Smooth muscle cell of bladder (primary cell): ENCODE data around the gene CDK5R2. TPM values are rescaled to one million over a fixed set of nuclear protein-coding genes. Genes with fewer than 3 reads are reported as not detected.

Experiments
- total RNA-seq: library from RNA; depleted of rRNA; stranded (reverse); fragments of >200 nt; gene quantifications from 2 replicates; pipeline ENCODE4 v1.2.3, GENCODE V29; 2014

The CDK5R2 gene
- total RNA-seq, result under 0.01 TPM in 1 of 2 replicates, not detected in the other

DNA sequence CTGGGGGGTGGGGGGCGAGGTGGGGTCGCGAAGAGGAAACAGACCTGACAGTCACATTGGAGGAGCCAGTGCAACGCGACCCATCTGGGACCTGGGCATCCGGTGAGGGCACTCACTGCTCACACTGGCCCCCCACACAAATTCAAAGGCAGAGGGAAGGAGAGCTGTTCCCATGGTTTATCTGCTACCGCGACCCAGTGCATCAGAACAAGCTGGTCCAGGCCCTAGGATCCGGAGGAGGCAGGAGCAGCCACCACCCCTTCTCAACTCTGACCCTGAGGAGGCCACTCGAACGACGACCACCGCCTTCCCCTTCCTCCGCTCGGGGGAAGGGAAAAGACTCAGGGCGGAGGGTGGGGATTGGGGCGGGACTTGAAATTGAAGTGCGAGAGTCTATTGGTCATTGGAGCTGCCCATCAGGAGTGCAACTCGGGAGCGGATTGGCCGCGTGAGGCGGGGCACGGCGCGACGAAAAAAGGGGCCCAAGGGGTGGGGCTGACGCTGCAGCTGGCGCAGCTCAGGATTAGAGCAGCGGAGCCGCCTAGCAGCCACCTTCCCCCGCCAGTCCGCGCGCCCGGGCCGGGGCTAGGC is at the start of gene CDK5R2:
Gene CDK5R2, plus strand, starts transcription at position 526 of the 591 bp plus-strand sequence. CDS start 155 bp downstream, outside the sequence.

DNA sequence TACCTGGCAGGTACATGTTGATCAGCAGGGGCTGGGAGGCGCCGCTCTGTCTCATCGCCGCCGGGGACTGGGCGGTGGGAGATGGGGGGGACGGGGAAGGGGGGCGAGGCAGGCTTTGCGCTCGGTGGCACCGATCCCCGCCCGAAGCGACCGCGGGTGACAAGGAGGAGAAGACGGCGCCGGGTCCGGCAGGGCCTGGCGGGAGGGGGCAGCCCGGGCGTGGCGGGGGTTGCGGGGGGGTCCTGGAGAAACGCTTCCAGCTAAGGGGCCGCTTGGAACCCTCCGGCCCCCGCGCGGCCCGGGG is 25.5 kb downstream of the CDK5R2 start, which contains the start of gene FEV:
Gene FEV, minus strand, starts transcription at position 164 of the 304 bp plus-strand sequence. Its CDS starts 109 bp downstream, at position 55.

DNA sequence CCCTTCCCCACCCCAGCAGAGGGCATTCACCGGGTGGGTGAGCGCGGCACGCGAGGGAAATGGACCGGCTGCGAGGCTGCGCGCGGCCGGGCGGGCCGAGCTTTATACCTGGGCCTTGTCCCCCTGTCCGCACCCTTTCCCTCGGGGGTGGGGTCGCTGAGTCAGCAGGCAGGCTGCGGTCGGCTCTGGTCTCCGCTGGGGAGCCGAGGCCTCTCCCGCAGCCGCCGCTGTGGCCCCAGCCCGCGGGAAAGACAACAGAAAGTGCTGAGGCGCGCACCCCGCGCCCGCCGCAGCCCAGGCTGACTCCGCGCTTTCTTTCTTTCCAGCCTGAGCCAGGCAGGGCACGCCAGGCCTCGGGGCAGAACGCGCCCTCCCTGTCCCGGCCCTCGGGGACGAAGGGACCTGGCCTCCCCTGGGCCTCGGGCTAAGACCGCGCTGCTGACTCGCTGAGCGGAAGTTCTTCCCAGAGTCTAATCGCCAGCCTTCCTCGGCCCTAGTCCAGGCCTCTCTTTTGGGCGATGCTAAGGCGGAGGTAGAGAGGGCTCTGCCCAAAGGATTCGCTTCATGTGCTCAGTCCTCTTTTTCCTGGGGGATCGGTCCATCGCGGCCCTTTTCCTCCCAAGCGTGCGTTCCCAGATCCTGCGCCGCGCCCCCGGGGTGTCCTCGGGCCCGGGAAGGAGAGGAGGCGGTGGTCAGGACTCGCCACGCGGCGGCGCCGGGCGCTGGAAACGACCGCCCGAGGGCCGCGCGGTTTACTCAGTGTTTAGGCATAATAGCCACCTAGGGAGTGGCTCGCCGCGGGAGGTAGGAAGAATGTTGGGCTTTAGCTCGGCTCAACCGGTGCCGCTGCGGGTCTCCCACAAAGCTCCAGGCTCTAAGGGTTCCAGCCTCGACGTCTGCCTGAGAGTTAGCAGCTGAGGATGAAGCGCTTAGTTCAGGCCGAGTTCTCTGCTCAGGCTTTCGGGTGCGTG is 34.2 kb downstream of the CDK5R2 start, which contains the start of gene CRYBA2:
Gene CRYBA2, minus strand, starts transcription at position 78 of the 971 bp plus-strand sequence. CDS start 246 bp downstream, outside the sequence.

Other genes starting within 250 kb of the CDK5R2 start
- gene TTLL4, start 248.8 kb upstream of the CDK5R2 start, total RNA-seq, result 3.4 and 3.8 TPM in 2 replicates
- gene CYP27A1, start 177.5 kb upstream of the CDK5R2 start, total RNA-seq, result 17.1 and 19.9 TPM in 2 replicates
- not detected in 2 replicates for gene PRKAG3, start 127.9 kb upstream of the CDK5R2 start, total RNA-seq
- gene WNT6, start 99.9 kb upstream of the CDK5R2 start, total RNA-seq, result not detected in 2 replicates
- gene WNT10A, start 78.8 kb upstream of the CDK5R2 start, total RNA-seq, result not detected in 2 replicates
- not detected in 2 replicates for gene FEV, start 25.5 kb downstream of the CDK5R2 start, total RNA-seq
- not detected in 2 replicates for gene CRYBA2, start 33.8 kb downstream of the CDK5R2 start, total RNA-seq
- not detected in 2 replicates for gene CFAP65, start 81.8 kb downstream of the CDK5R2 start, total RNA-seq
- gene IHH, start 101.3 kb downstream of the CDK5R2 start, total RNA-seq, result not detected in 2 replicates
- gene NHEJ1, start 201.1 kb downstream of the CDK5R2 start, total RNA-seq, result 12.5 and 14.5 TPM in 2 replicates
- 0.57 and 2.4 TPM in 2 replicates for gene SLC23A3, start 210.4 kb downstream of the CDK5R2 start, total RNA-seq
- 20.1 and 25.6 TPM in 2 replicates for gene CNPPD1, start 217.3 kb downstream of the CDK5R2 start, total RNA-seq
- 52.1 and 91.3 TPM in 2 replicates for gene RETREG2, start 218.6 kb downstream of the CDK5R2 start, total RNA-seq
- 18.6 and 19.0 TPM in 2 replicates for gene ZFAND2B, start 247.1 kb downstream of the CDK5R2 start, total RNA-seq